ENCODE measurements around the gene ANTKMT. TPM values are rescaled to one million over a fixed set of nuclear protein-coding genes. Genes with fewer than 3 reads are reported as not detected.

The ANTKMT gene
- total RNA-seq, 1 experiment from 2014 or later, result 93.6 TPM

DNA sequence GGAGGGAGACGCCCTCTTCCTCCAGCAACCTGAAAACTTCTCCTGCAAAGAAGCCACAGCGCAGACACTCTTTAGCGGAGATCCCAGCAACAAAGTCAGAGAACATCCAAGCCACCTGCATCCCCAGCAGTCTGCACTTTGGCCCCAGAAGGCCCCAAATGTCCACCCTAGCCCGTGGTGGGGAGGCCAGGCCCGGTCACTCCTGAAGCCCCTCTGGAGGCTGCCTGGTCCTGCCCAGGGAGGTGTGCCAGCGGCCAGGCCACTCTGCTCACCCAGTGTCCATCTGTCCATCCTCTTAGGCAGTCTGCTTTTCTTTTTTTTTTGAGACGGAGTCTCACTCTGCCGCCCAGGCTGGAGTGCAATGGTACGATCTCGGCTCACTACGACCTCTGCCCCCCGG lies 11.4 kb downstream of the ANTKMT start:
- ChIA-PET CTCF (interaction anchor here (0.5 to 1.3 kb wide), 4 partner anchors 20 to 449 kb away, joined by 3 to 8 read pairs (median 6); no protein-coding TSS in a partner anchor), POLR2A (no interaction called here)
- Histone ChIP-seq H3K36me3 (ENCODE audit: control insufficient read depth, insufficient read depth, low read length) (peaks cover 2% of the 10 kb centered on the region), H3K4me3 (ENCODE audit: low read depth in 2 of 2, low read length in 2 of 2) (no peak overlapping the region), H3K27me3 (ENCODE audit: control insufficient read depth, insufficient read depth, low read length) (no peaks in the 10 kb centered on the region), H3K4me1 (ENCODE audit: control insufficient read depth, insufficient read depth, low read length) (no peaks in the 10 kb centered on the region; the same call in 1 of the 2 replicates), H3K9me3 (ENCODE audit: control insufficient read depth, insufficient read depth, low read depth, low read length) (no peaks in the 10 kb centered on the region), H3K27ac (ENCODE audit: low read length) (no peak overlapping the region)
- intact Hi-C loops (cut with micrococcal nuclease; ENCODE audit: unreplicated experiment) (no loop called here), in situ Hi-C loops (cut with HindIII; ENCODE audit: low pct_unique_long_range_greater_than_20kb, low sequenced_read_pairs) (no loop called here)
- no TSS peak for BruUV-seq (replicated peaks)
- ATAC-seq (no peak), DNase-seq (ENCODE audit: low read depth, low spot score) (no peak)
- TF ChIP-seq, protein P1, sequence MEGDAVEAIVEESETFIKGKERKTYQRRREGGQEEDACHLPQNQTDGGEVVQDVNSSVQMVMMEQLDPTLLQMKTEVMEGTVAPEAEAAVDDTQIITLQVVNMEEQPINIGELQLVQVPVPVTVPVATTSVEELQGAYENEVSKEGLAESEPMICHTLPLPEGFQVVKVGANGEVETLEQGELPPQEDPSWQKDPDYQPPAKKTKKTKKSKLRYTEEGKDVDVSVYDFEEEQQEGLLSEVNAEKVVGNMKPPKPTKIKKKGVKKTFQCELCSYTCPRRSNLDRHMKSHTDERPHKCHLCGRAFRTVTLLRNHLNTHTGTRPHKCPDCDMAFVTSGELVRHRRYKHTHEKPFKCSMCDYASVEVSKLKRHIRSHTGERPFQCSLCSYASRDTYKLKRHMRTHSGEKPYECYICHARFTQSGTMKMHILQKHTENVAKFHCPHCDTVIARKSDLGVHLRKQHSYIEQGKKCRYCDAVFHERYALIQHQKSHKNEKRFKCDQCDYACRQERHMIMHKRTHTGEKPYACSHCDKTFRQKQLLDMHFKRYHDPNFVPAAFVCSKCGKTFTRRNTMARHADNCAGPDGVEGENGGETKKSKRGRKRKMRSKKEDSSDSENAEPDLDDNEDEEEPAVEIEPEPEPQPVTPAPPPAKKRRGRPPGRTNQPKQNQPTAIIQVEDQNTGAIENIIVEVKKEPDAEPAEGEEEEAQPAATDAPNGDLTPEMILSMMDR (IDR thresholded peaks at IDR 0.05), result no peak
- no peak for TF ChIP-seq TCF7L2 (IDR thresholded peaks at IDR 0.05; ENCODE audit: low read depth, low read length)
- TF ChIP-seq, protein P2, sequence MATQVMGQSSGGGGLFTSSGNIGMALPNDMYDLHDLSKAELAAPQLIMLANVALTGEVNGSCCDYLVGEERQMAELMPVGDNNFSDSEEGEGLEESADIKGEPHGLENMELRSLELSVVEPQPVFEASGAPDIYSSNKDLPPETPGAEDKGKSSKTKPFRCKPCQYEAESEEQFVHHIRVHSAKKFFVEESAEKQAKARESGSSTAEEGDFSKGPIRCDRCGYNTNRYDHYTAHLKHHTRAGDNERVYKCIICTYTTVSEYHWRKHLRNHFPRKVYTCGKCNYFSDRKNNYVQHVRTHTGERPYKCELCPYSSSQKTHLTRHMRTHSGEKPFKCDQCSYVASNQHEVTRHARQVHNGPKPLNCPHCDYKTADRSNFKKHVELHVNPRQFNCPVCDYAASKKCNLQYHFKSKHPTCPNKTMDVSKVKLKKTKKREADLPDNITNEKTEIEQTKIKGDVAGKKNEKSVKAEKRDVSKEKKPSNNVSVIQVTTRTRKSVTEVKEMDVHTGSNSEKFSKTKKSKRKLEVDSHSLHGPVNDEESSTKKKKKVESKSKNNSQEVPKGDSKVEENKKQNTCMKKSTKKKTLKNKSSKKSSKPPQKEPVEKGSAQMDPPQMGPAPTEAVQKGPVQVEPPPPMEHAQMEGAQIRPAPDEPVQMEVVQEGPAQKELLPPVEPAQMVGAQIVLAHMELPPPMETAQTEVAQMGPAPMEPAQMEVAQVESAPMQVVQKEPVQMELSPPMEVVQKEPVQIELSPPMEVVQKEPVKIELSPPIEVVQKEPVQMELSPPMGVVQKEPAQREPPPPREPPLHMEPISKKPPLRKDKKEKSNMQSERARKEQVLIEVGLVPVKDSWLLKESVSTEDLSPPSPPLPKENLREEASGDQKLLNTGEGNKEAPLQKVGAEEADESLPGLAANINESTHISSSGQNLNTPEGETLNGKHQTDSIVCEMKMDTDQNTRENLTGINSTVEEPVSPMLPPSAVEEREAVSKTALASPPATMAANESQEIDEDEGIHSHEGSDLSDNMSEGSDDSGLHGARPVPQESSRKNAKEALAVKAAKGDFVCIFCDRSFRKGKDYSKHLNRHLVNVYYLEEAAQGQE (IDR thresholded peaks at IDR 0.05; ENCODE audit: insufficient read depth in 1 of 2, low read depth in 2 of 2, low read length in 1 of 2), result no peak
- TF ChIP-seq POLR2AphosphoS5 (IDR thresholded peaks at IDR 0.05; ENCODE audit: low read depth, low read length), result no peak
- no peak for TF ChIP-seq SIN3A (IDR thresholded peaks at IDR 0.05; ENCODE audit: borderline replicate concordance, insufficient read depth, low read depth, low read length)

DNA sequence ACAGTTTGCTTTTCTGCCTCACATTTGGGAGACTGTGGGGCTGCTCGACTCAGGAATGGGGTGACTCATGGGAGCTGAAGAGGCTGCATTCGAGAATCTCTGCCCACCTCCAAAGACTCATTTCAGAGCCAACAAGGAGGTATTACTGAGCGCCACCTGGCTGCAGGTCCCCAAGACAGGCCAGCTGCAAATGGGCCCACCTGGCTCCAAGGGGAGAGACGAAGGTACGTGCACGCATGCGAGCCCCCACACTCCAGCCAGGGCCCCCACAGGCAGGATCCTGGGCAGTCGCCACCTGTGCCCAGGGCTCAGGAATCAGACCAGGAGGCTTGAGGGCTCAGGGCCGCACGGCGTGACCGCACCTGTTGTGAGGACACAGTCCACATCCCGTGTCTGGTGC lies 12.0 kb downstream of the ANTKMT start:
- no peak for ATAC-seq
- Histone ChIP-seq H3K4me3 (ENCODE audit: low read depth in 2 of 2, low read length in 2 of 2) (no peak overlapping the region), H3K27me3 (ENCODE audit: control insufficient read depth, insufficient read depth, low read length) (no peaks in the 10 kb centered on the region), H3K9me3 (ENCODE audit: control insufficient read depth, insufficient read depth, low read depth, low read length) (no peaks in the 10 kb centered on the region), H3K36me3 (ENCODE audit: control insufficient read depth, insufficient read depth, low read length) (peaks cover 2% of the 10 kb centered on the region), H3K4me1 (ENCODE audit: control insufficient read depth, insufficient read depth, low read length) (no peaks in the 10 kb centered on the region; the same call in 1 of the 2 replicates), H3K27ac (ENCODE audit: low read length) (no peak overlapping the region)
- ChIA-PET CTCF (interaction anchor here (0.5 to 1.3 kb wide), 3 partner anchors 21 to 76 kb away, joined by 4 to 8 read pairs (median 7); no protein-coding TSS in a partner anchor), POLR2A (no interaction called here)
- in situ Hi-C loops (cut with HindIII; ENCODE audit: low pct_unique_long_range_greater_than_20kb, low sequenced_read_pairs), result no loop called here
- no TSS peak for BruUV-seq (replicated peaks)
- TF ChIP-seq, protein P2 (IDR thresholded peaks at IDR 0.05; ENCODE audit: insufficient read depth in 1 of 2, low read depth in 2 of 2, low read length in 1 of 2), result no peak
- TF ChIP-seq SIN3A (IDR thresholded peaks at IDR 0.05; ENCODE audit: borderline replicate concordance, insufficient read depth, low read depth, low read length) (no peak), TCF7L2 (IDR thresholded peaks at IDR 0.05; ENCODE audit: low read depth, low read length) (no peak), POLR2AphosphoS5 (IDR thresholded peaks at IDR 0.05; ENCODE audit: low read depth, low read length) (no peak)
- TF ChIP-seq, protein P1 (IDR thresholded peaks at IDR 0.05), result no peak
- DNase-seq (ENCODE audit: low read depth, low spot score), result no peak
- intact Hi-C loops (cut with micrococcal nuclease; ENCODE audit: unreplicated experiment), result no loop called here

Data from Panc1 (cell line).